GM23248 (cell line): ENCODE measurements around the gene RAB3GAP1. TPM values are rescaled to one million over a fixed set of nuclear protein-coding genes. Genes with fewer than 3 reads are reported as not detected.
"Not testable (repeated sequence)": the region's sequence is repeated elsewhere in the genome, so short reads cannot be mapped to it uniquely, and the experiment has no call there.

ENCODE experiments used
- DNase-seq: peaks from one replicate; pipeline ENCODE4 v3.0.0-alpha.2; 2015
- H2AFZ ChIP-seq: fragments of 200-600 bp; sonication (generic); 2 replicates; pipeline ENCODE4 v1.6.1; 2016; ENCODE audit warnings: antibody characterized with exemption
- H3F3A ChIP-seq: fragments of 200-600 bp; sonication (generic); 2 replicates; pipeline ENCODE4 v1.6.1; 2016; ENCODE audit warnings: mild to moderate bottlenecking, antibody characterized with exemption, mixed run types; ENCODE audit not compliant: insufficient read depth
- H3K27ac ChIP-seq: fragments of 200-600 bp; sonication (generic); 2 replicates; pipeline ENCODE4 v1.5.1; 2016; ENCODE audit warnings: mild to moderate bottlenecking
- H3K27me3 ChIP-seq: fragments of 200-600 bp; sonication (generic); replicated peaks from 2 replicates; pipeline ENCODE4 v1.6.1; 2016; ENCODE audit warnings: mild to moderate bottlenecking; ENCODE audit not compliant: insufficient read depth
- H3K36me3 ChIP-seq: fragments of 200-600 bp; sonication (generic); 2 replicates; pipeline ENCODE4 v1.6.1; 2016; ENCODE audit warnings: low read depth, mild to moderate bottlenecking
- H3K4me1 ChIP-seq: fragments of 200-600 bp; sonication (generic); 2 replicates; pipeline ENCODE4 v1.6.1; 2016; ENCODE audit warnings: mild to moderate bottlenecking; ENCODE audit not compliant: insufficient read depth
- H3K4me2 ChIP-seq: fragments of 200-600 bp; sonication (generic); one replicate; pipeline ENCODE4 v1.6.1; 2016; ENCODE audit warnings: mild to moderate bottlenecking; ENCODE audit not compliant: unreplicated experiment
- H3K4me3 ChIP-seq: fragments of 200-600 bp; sonication (generic); 2 replicates; pipeline ENCODE4 v1.5.1; 2016; ENCODE audit warnings: mild to moderate bottlenecking
- H3K79me2 ChIP-seq: fragments of 200-600 bp; sonication (generic); 2 replicates; pipeline ENCODE4 v1.6.1; 2016; ENCODE audit warnings: mild to moderate bottlenecking; ENCODE audit not compliant: insufficient read depth
- H3K9ac ChIP-seq: fragments of 200-600 bp; sonication (generic); 2 replicates; pipeline ENCODE4 v1.6.1; 2016; ENCODE audit warnings: mild to moderate bottlenecking
- H3K9me2 ChIP-seq: fragments of 200-600 bp; sonication (generic); 2 replicates; pipeline ENCODE4 v1.6.1; 2016; ENCODE audit warnings: mixed run types, mild to moderate bottlenecking, moderate library complexity; ENCODE audit not compliant: insufficient read depth
- H3K9me3 ChIP-seq: fragments of 200-600 bp; sonication (generic); one replicate; pipeline ENCODE4 v1.6.1; 2017; ENCODE audit warnings: low read depth
- H4K20me1 ChIP-seq: fragments of 200-600 bp; sonication (generic); 2 replicates; pipeline ENCODE4 v1.6.0; 2016; ENCODE audit not compliant: insufficient read depth
- EZH2 ChIP-seq: fragments of 200-600 bp; sonication (generic); IDR thresholded peaks from 2 replicates; pipeline ENCODE4 v1.6.1; 2018; ENCODE audit warnings: antibody characterized with exemption, mild to moderate bottlenecking; ENCODE audit not compliant: insufficient read depth, poor library complexity, severe bottlenecking
- EZH2phosphoT487 ChIP-seq: fragments of 200-600 bp; sonication (generic); IDR thresholded peaks from 2 replicates; pipeline ENCODE4 v1.6.1; 2018; ENCODE audit warnings: antibody characterized with exemption, moderate library complexity, mild to moderate bottlenecking, low read depth; ENCODE audit not compliant: insufficient read depth
- WGBS, 2 experiments: methylation state at CpG; one replicate each; pipeline ENCODE4 v1.1.6; 2015 to 2017; ENCODE audit warnings: low lambda C conversion rate in 2 of 2, low coverage in 1 of 2; ENCODE audit errors: missing lambda C conversion rate in 2 of 2; 5-methylcytosine and 5-hydroxymethylcytosine counted together
- in situ Hi-C: fragments of 300-500 bp; cut with MboI; formaldehyde crosslinking; loops from 2 replicates; pipeline ENCODE4 v1.15.0; 2020
- polyA plus RNA-seq: library from polyadenylated mRNA; unstranded; fragments of >200 nt; fragmentation: Nextera tagmentation; extraction: Ambion mirVana; gene quantifications from 2 replicates; pipeline ENCODE4 v1.2.1, GENCODE V29; 2016
- total RNA-seq: library from RNA; depleted of rRNA; stranded (reverse); fragments of >200 nt; shearing (Covaris generic); gene quantifications from 2 replicates; pipeline ENCODE4 v1.2.3, GENCODE V29; 2014

Gene RAB3GAP1
- total and polyA plus RNA-seq, 2 experiments from 2014 or later: 35.5 to 72.1 TPM

DNA sequence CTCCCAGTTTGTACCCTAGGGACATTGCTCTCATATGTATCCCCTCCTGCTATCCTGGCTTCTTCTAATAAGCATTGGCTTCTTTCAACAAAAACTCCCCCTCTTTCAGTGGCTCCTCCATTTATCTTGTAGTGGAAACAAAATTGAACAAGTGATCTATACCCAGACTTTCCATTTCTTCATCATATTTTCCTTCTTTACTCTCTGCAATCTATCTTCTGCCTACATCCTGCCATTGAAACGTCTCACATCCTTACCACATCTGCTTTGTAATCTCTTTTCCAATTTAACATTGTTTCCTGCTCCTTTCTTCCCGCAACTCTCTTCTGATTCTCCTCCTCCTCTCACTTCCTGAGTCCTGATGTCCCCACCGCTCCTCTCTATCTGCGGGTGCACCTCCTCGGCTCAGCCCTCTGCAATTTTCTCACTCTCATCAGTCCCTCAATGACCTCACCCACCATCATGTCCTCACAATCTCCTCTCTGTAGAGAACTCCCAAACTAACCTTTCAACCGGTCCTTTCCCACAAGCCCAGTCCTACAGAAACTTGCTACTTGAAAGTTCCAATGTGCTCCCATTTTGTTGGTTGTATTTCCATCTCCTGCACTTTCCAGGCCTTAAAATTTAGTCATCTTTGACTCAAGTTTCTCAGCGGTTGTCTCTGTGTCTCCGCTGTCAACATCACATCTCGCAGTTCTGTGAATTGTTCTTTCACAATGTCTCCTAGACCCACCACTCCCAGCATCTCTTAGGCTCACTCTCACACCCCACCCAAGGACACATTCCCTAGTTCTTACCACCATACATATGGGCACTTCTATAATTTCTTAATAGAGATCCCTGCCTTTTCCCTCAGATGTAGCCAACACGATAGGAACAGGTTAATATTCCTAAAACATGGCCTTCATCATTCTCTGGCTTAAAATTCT, 28.9 kb upstream of the RAB3GAP1 start:
- H3K4me1 ChIP-seq: no peaks in the 10 kb centered on the region
- H3K27ac ChIP-seq: no peak overlapping the region
- WGBS, 2 experiments: 66 to 70% methylated on average over 10 of the region's 10 CpGs
- in situ Hi-C loops: no loop called here
- H3K36me3 ChIP-seq: no peaks in the 10 kb centered on the region
- no peak overlapping the region for H3K4me2 ChIP-seq
- no peak overlapping the region for H3K4me3 ChIP-seq
- no peaks in the 10 kb centered on the region for H3K9me2 ChIP-seq
- no peak overlapping the region for H3K9ac ChIP-seq
- no peaks in the 10 kb centered on the region for H3K27me3 ChIP-seq
- no peak overlapping the region for H2AFZ ChIP-seq
- DNase-seq: no peak
- no peaks in the 10 kb centered on the region for H4K20me1 ChIP-seq
- H3F3A ChIP-seq: no peaks in the 10 kb centered on the region
- H3K9me3 ChIP-seq: no peaks in the 10 kb centered on the region
- no peaks in the 10 kb centered on the region for H3K79me2 ChIP-seq
- TF ChIP-seq EZH2 (no peak), EZH2phosphoT487 (no peak)

DNA sequence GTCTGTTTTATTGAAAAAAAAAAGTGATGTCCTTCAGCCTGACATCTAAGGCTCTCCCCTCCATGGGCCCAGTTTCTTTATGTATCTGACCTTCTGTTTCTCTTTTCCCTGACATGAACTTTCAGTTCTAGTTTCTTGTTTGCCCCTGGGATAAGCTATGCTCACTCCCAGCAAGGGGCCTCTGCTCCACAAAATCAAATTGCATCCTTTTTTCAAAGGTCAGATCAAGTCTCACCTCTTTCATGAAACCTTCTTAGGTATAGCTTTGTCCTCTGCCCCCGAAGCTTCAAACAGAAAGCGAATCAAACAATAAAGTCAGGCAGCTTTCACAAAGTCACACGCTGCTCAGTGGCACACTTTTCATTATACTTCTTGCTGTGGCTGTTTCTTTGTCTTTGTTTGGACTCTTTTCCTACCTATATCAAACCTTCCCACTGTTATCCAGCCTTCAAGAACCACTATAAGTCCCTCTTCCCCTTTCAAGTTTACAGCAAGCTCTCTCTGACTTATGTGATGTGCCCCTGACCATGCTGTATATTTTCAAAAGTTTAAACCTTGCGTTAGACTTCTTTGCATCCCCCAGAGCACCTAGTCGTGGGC, 28.1 kb upstream of the RAB3GAP1 start:
- no peaks in the 10 kb centered on the region for H3K9me3 ChIP-seq
- H3K4me1 ChIP-seq: no peaks in the 10 kb centered on the region
- WGBS, 2 experiments: 57 to 58% methylated on average over 5 of the region's 5 CpGs
- no peak overlapping the region for H3K4me3 ChIP-seq
- no peaks in the 10 kb centered on the region for H3K27me3 ChIP-seq
- no peak for TF ChIP-seq EZH2
- no peak for TF ChIP-seq EZH2phosphoT487
- no peak overlapping the region for H2AFZ ChIP-seq
- H3K9ac ChIP-seq: no peak overlapping the region
- no peaks in the 10 kb centered on the region for H3K79me2 ChIP-seq
- no peaks in the 10 kb centered on the region for H4K20me1 ChIP-seq
- H3F3A ChIP-seq: no peaks in the 10 kb centered on the region
- H3K4me2 ChIP-seq: no peak overlapping the region
- no peaks in the 10 kb centered on the region for H3K36me3 ChIP-seq
- in situ Hi-C loops: no loop called here
- H3K27ac ChIP-seq: no peak overlapping the region
- H3K9me2 ChIP-seq: no peaks in the 10 kb centered on the region
- DNase-seq: no peak

DNA sequence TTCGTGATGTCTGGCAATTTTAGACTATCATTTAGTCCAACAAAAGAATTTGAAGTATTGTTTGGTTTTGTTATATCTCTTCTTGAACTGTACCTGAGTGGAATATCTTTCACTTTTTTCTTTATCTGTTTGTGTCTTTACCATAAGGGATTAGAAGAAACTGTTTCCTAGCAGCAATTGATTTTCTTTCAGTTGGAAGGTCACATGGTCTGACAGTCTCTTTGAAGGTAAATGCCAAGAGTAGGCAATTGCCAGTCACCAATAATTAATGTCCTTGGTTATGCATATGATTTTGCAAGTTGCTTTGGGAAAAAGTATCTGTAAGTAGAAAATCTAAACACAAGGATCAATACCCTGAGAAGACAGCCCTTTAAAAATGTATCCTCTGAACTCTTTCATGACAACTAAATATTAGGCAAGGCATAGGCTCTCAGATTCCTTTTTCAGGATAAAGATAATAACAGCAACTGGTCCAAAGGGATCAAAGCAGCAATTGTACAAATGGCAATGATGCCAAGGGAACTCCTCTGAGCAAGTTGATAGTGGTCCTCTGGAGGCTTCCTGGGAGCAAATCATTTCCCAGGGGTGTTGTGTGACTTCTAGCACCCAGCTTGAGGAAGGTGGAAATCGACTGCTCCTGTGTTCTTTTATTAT, 22.5 kb upstream of the RAB3GAP1 start:
- H3K9ac ChIP-seq: no peak overlapping the region
- no peaks in the 10 kb centered on the region for H3K4me1 ChIP-seq
- no peak for DNase-seq
- H3K36me3 ChIP-seq: no peaks in the 10 kb centered on the region
- in situ Hi-C loops: no loop called here
- H3K4me3 ChIP-seq: no peak overlapping the region
- H3K9me2 ChIP-seq: no peaks in the 10 kb centered on the region
- H3F3A ChIP-seq: no peaks in the 10 kb centered on the region
- no peak for TF ChIP-seq EZH2phosphoT487
- TF ChIP-seq EZH2: no peak
- H4K20me1 ChIP-seq: no peaks in the 10 kb centered on the region
- no peak overlapping the region for H2AFZ ChIP-seq
- H3K4me2 ChIP-seq: no peak overlapping the region
- H3K27ac ChIP-seq: no peak overlapping the region
- WGBS, 2 experiments: 7 to 21% methylated on average over 2 of the region's 2 CpGs
- no peaks in the 10 kb centered on the region for H3K27me3 ChIP-seq
- H3K79me2 ChIP-seq: no peaks in the 10 kb centered on the region
- H3K9me3 ChIP-seq: no peaks in the 10 kb centered on the region

DNA sequence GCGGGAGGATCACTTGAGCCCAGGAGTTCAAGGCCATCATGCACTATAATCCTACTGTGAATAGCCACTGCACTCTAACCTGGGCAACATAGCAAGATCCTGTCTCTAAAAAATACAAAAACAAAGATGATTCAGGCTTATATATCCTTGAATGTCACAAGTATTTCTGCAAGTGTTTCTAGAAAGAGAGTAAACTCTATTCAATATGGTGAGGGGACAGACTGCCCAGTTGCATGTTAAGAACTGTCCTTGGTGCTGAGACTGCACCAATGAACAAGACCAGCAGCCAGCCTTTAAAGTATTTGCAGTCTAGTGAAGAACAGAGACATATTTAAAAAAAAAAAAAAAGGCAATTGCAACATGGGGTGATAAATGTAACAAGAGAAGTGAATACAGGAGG, 21.3 kb upstream of the RAB3GAP1 start:
- Histone ChIP-seq H4K20me1 (no peaks in the 10 kb centered on the region), H3K9me3 (no peaks in the 10 kb centered on the region), H3K4me3 (no peak overlapping the region), H3K9me2 (no peaks in the 10 kb centered on the region), H3K27ac (no peak overlapping the region), H3F3A (no peaks in the 10 kb centered on the region), H3K36me3 (no peaks in the 10 kb centered on the region), H3K79me2 (no peaks in the 10 kb centered on the region), H3K9ac (no peak overlapping the region), H3K4me1 (no peaks in the 10 kb centered on the region), H2AFZ (no peak overlapping the region), H3K27me3 (no peaks in the 10 kb centered on the region), H3K4me2 (no peak overlapping the region)
- in situ Hi-C loops: no loop called here
- WGBS, 2 experiments: 85 to 90% methylated on average over 1 of the region's 1 CpG
- no peak for TF ChIP-seq EZH2
- TF ChIP-seq EZH2phosphoT487: no peak
- DNase-seq: peak; percentile 60

DNA sequence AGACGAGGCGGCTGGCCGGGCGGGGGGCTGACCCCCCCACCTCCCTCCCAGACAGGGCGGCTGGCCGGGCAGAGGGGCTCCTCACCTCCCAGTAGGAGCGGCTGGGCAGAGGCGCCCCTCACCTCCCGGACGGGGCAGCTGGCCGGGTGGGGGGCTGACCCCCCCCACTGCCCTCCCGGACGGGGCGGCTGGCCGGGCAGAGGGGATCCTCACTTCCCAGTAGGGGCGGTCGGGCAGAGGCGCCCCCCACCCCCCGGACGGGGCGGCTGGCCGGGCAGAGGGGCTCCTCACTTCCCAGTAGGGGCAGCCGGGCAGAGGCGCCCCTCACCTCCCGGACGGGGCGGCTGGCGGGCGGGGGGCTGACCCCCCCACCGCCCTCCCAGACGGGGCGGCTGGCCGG, 18.9 kb upstream of the RAB3GAP1 start:
- in situ Hi-C loops: not testable (repeated sequence)

More for the DNA sequence above, 18.9 kb upstream of the RAB3GAP1 start:
- not testable (repeated sequence) for H3K9me3 ChIP-seq, H3K9me2 ChIP-seq, H3K27me3 ChIP-seq, H3K4me3 ChIP-seq, H3K79me2 ChIP-seq, H3K36me3 ChIP-seq, H2AFZ ChIP-seq, H3K27ac ChIP-seq, H4K20me1 ChIP-seq, H3K4me2 ChIP-seq, H3F3A ChIP-seq, DNase-seq, H3K4me1 ChIP-seq, H3K9ac ChIP-seq
- 83% methylated on average over 7 of the region's 33 CpGs; no CpG with 5 or more reads in 1 of the 2 experiments for WGBS, 2 experiments
